Hepatocyte (in vitro differentiated cells): ENCODE results near the gene CABLES2. TPM values are rescaled to one million over a fixed set of nuclear protein-coding genes. Genes with fewer than 3 reads are reported as not detected.

Experiments
- DNase-seq: peaks from one replicate; pipeline ENCODE4 v3.0.0-alpha.2; 2016; ENCODE audit warnings: low spot score
- H2AFZ ChIP-seq: fragments of 200-600 bp; sonication (generic); 2 replicates; pipeline ENCODE4 v1.6.0; 2016; ENCODE audit warnings: antibody characterized with exemption, mild to moderate bottlenecking
- H3K27ac ChIP-seq: fragments of 200-600 bp; sonication (generic); 2 replicates; pipeline ENCODE4 v1.5.1; 2016; ENCODE audit warnings: mild to moderate bottlenecking
- H3K27me3 ChIP-seq: fragments of 200-600 bp; sonication (generic); 2 replicates; pipeline ENCODE4 v1.6.1; 2016
- H3K36me3 ChIP-seq: fragments of 200-600 bp; sonication (generic); replicated peaks from 2 replicates; pipeline ENCODE4 v1.5.1; 2016; ENCODE audit warnings: low read depth; ENCODE audit not compliant: insufficient read depth
- H3K4me1 ChIP-seq: fragments of 200-600 bp; sonication (generic); 2 replicates; pipeline ENCODE4 v1.5.1; 2016; ENCODE audit warnings: mild to moderate bottlenecking, moderate library complexity; ENCODE audit not compliant: insufficient read depth
- H3K4me2 ChIP-seq: fragments of 200-600 bp; sonication (generic); 2 replicates; pipeline ENCODE4 v1.6.0; 2016
- H3K4me3 ChIP-seq: fragments of 200-600 bp; sonication (generic); 2 replicates; pipeline ENCODE4 v1.5.1; 2016; ENCODE audit warnings: mild to moderate bottlenecking
- H3K79me2 ChIP-seq: fragments of 200-600 bp; sonication (generic); 2 replicates; pipeline ENCODE4 v1.6.0; 2017; ENCODE audit warnings: mild to moderate bottlenecking
- H3K9me2 ChIP-seq: fragments of 200-600 bp; sonication (generic); replicated peaks from 2 replicates; pipeline ENCODE4 v1.6.0; 2017; ENCODE audit warnings: mild to moderate bottlenecking; ENCODE audit not compliant: insufficient read depth
- H3K9me3 ChIP-seq: fragments of 200-600 bp; sonication (generic); 2 replicates; pipeline ENCODE4 v1.5.1; 2016; ENCODE audit warnings: low read depth, mild to moderate bottlenecking
- H4K20me1 ChIP-seq: fragments of 200-600 bp; sonication (generic); 2 replicates; pipeline ENCODE4 v1.6.0; 2016; ENCODE audit warnings: mild to moderate bottlenecking; ENCODE audit not compliant: insufficient read depth, poor library complexity, severe bottlenecking
- EZH2 ChIP-seq: fragments of 200-600 bp; sonication (generic); IDR thresholded peaks from 2 replicates; pipeline ENCODE4 v1.6.1; 2016; ENCODE audit warnings: antibody characterized with exemption, mild to moderate bottlenecking, borderline replicate concordance
- EZH2phosphoT487 ChIP-seq: fragments of 200-600 bp; sonication (generic); IDR thresholded peaks from one replicate; pipeline ENCODE4 v1.6.1; 2018; ENCODE audit warnings: antibody characterized with exemption, mild to moderate bottlenecking, low read depth, moderate library complexity; ENCODE audit not compliant: unreplicated experiment, severe bottlenecking
- WGBS: methylation state at CpG from one replicate; pipeline ENCODE4 v1.1.6; 2016; ENCODE audit warnings: low lambda C conversion rate; ENCODE audit errors: missing lambda C conversion rate; 5-methylcytosine and 5-hydroxymethylcytosine counted together
- polyA plus RNA-seq: library from polyadenylated mRNA; unstranded; fragments of >200 nt; fragmentation: Nextera tagmentation; extraction: Ambion mirVana; gene quantifications from 2 replicates; pipeline ENCODE4 v1.2.1, GENCODE V29; 2016
- total RNA-seq: library from RNA; depleted of rRNA; stranded (reverse); fragments of >200 nt; gene quantifications from 2 replicates; pipeline ENCODE4 v1.2.3, GENCODE V29; 2014
- TF ChIP-seq, protein P1 (sequence below): fragments of 200-600 bp; sonication (generic); IDR thresholded peaks from 2 replicates; pipeline ENCODE4 v1.5.1; 2016; ENCODE audit warnings: antibody characterized with exemption, mild to moderate bottlenecking; ENCODE audit not compliant: poor library complexity

The CABLES2 gene
- total and polyA plus RNA-seq, 2 experiments from 2014 or later, result 8.6 to 19.1 TPM

DNA sequence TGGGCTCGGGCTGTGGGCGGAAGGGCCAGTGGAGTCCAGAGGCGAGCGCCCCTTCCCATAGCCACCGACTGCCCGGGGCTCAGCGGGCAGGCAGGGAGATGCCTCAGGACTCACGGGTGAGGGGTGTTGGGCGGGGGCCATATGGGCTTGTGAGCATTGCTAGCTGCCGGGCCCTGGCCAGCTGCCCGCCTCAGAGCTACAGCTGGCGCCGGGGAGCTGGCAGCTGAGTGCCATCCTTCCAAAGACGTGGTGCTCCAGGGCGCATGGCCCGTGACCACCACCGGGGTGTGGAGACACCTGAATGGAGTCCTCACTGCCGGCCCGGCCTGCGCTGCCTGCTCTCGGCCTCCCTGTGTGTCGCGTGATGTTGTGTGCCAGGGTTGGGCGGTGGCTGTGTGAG, 30.8 kb upstream of the CABLES2 start:
- 84% methylated on average over 23 of the region's 24 CpGs for WGBS
- Histone ChIP-seq H3K27ac (peak overlapping the region; percentile 60), H3K36me3 (no peaks in the 10 kb centered on the region), H3K79me2 (no peaks in the 10 kb centered on the region), H3K9me3 (no peaks in the 10 kb centered on the region), H3K4me2 (no peak overlapping the region), H2AFZ (no peak overlapping the region), H3K4me1 (peaks cover 21% of the 10 kb centered on the region), H3K9me2 (no peaks in the 10 kb centered on the region), H3K27me3 (no peaks in the 10 kb centered on the region), H4K20me1 (no peaks in the 10 kb centered on the region), H3K4me3 (no peak overlapping the region)
- no peak for TF ChIP-seq EZH2
- TF ChIP-seq EZH2phosphoT487, result no peak
- TF ChIP-seq, protein P1, sequence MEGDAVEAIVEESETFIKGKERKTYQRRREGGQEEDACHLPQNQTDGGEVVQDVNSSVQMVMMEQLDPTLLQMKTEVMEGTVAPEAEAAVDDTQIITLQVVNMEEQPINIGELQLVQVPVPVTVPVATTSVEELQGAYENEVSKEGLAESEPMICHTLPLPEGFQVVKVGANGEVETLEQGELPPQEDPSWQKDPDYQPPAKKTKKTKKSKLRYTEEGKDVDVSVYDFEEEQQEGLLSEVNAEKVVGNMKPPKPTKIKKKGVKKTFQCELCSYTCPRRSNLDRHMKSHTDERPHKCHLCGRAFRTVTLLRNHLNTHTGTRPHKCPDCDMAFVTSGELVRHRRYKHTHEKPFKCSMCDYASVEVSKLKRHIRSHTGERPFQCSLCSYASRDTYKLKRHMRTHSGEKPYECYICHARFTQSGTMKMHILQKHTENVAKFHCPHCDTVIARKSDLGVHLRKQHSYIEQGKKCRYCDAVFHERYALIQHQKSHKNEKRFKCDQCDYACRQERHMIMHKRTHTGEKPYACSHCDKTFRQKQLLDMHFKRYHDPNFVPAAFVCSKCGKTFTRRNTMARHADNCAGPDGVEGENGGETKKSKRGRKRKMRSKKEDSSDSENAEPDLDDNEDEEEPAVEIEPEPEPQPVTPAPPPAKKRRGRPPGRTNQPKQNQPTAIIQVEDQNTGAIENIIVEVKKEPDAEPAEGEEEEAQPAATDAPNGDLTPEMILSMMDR, result no peak
- DNase-seq, result no peak

DNA sequence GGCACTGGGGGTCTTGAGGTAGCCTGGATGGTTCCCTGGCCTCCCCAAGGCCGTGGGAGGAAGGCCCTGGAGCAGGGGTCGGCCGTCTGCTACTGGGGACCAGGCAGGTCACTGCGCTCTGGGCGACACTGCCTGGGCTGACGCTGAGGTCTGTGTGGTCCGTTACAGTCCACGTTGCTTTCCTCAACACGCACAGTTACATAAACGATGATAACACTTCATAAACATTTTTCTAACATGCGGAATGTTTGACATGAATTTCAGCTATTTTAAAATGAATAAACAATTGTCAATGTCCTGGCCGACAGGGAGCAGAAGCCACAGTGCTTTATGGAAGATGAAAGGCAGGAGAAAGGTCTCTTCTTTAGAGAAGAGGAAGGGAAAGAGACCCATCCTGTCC, 30.4 kb upstream of the CABLES2 start:
- WGBS, result 63% methylated on average over 12 of the region's 12 CpGs
- Histone ChIP-seq H4K20me1 (no peaks in the 10 kb centered on the region), H3K9me3 (no peaks in the 10 kb centered on the region), H2AFZ (no peak overlapping the region), H3K36me3 (no peaks in the 10 kb centered on the region), H3K9me2 (no peaks in the 10 kb centered on the region), H3K4me1 (peaks cover 25% of the 10 kb centered on the region), H3K27me3 (no peaks in the 10 kb centered on the region), H3K79me2 (no peaks in the 10 kb centered on the region), H3K4me3 (no peak overlapping the region), H3K27ac (peak overlapping the region; percentile 60), H3K4me2 (no peak overlapping the region)
- TF ChIP-seq EZH2phosphoT487 (no peak), EZH2 (no peak)
- TF ChIP-seq, protein P1, result no peak
- DNase-seq, result no peak

DNA sequence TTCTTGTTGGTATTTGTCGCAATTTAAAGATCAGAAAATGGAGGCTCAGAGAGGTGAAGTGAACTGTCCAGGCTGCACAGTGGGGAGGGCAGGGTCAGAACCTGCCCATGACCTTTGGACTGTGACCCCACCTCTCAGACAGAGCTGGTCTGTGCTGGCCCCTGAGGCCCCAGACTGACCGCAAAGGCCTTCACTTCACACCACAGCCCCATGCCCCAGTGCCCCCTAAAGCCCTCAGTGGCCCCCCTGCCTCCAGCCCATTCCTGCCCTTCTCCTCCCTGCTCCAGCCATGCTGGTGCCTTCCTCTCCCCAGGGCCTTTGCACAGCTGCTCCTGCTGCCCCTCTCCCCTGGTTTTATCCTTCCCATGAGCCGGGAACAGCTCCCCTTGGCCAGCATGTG, 29.6 kb upstream of the CABLES2 start:
- Histone ChIP-seq H3K4me3 (no peak overlapping the region), H3K27me3 (no peaks in the 10 kb centered on the region), H2AFZ (no peak overlapping the region), H3K36me3 (no peaks in the 10 kb centered on the region), H3K4me2 (no peak overlapping the region), H3K9me3 (no peaks in the 10 kb centered on the region), H3K27ac (peak overlapping the region; percentile 60), H3K79me2 (no peaks in the 10 kb centered on the region), H3K9me2 (no peaks in the 10 kb centered on the region), H4K20me1 (no peaks in the 10 kb centered on the region), H3K4me1 (peaks cover 31% of the 10 kb centered on the region)
- 94% methylated on average over 3 of the region's 3 CpGs for WGBS
- TF ChIP-seq, protein P1, result no peak
- no peak for TF ChIP-seq EZH2phosphoT487
- TF ChIP-seq EZH2, result no peak
- DNase-seq, result no peak
